ENCODE measurements around the gene NATD1.
"Not testable (repeated sequence)": the region's sequence is repeated elsewhere in the genome, so short reads cannot be mapped to it uniquely, and the experiment has no call there.

NATD1 gene

DNA sequence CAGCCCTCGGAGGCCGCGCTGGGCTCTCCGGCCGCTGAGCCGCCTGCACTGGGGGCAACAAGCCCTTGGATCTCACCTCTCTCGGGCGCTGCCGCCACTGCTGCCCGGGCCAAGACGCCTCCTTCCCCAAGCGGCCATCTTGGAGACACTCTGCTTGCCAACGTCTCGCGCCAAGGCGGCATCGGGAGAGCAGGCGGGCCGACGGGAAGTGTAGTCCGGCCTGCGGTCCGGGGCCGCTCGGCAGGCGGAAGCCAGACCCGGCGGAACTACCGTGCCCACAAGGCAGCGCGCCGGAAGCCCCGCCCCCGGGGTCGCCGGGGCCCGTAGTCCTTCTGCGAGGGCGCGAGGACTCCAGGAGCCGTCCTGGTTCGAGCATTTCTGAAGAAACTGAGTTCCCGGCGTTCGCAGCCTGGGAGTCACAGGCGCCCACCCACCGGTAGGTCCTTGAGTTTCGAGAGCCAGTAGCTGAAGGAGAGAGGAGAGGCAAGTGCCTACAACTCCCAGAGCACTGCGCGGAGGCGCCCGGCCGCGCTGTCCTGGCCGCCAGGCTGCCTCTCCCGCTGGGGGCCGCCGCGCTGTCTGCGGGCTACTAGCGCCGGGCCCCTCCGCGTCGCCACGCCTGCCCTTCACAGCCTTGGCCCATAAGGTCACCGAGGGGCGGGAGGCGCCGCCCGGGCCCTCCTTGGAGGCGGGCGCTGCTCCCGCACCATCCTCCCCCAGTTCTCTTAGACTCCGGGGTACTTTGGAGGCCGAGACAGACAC lies 39.0 kb downstream of the NATD1 start, which contains the start of gene TMEM11:
TMEM11 (minus strand) TSS at position 147 of the 762 bp plus-strand sequence; CDS start at position 138, 9 bp downstream.
- ATAC-seq = peak; percentile 92 to 95

DNA sequence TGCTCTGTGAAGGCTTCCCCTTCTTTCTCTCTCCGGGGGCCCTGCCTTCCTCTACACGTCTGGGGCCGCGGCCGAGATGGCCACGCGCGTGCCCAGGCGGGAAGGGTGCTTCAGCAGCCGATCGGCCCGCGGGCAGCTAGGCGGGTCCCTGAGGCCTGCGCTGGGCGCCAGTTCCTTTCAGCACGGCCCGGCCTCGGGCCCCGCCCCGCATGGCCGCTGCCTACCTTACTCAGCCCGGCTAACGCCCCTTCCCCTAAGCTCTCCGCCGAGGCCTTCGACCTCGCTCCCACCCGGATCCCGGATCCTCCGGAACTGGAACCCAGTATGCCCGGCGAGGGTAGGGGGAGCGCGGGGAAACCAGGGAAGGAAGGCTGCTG lies 39.6 kb downstream of the NATD1 start:
- ATAC-seq = peak; percentile 1

DNA sequence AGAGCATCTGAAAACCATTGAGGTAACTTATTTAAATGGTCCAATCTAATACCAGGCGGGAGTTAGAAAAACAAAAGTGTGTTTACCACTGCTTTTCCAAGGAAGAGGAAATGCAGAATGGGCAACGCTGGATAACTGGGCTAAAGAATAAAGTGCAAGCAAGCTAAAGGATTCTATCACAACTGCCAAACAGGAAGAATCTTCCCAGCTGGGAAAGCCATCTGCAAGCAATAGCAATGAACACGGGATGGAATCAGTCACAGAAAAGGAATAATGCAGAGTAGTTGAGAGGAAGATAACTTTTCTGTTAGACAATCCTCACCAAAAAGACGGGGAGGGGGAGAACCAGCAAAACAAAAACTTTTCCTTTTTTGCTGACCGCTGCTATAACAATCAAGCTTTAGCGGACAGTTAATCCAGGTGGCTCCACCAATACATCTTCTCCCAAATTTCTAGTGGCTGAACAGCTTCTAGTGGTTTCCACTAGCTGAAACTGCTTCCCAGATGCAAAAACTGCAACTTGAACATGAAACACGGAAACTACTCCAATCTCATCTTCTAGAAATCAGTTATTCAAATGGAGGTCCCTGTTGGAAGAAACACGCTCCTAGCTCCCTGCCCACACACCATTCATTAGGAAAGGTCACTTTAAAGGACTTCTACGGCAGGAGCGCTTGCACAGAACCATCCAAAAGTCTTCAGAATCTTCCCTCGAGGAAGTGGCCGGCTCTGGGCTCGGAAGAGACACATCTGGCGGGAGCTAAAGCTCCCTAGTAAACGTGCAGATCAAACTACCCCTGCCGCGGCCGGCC lies 40.2 kb downstream of the NATD1 start:
- ATAC-seq = no peak

DNA sequence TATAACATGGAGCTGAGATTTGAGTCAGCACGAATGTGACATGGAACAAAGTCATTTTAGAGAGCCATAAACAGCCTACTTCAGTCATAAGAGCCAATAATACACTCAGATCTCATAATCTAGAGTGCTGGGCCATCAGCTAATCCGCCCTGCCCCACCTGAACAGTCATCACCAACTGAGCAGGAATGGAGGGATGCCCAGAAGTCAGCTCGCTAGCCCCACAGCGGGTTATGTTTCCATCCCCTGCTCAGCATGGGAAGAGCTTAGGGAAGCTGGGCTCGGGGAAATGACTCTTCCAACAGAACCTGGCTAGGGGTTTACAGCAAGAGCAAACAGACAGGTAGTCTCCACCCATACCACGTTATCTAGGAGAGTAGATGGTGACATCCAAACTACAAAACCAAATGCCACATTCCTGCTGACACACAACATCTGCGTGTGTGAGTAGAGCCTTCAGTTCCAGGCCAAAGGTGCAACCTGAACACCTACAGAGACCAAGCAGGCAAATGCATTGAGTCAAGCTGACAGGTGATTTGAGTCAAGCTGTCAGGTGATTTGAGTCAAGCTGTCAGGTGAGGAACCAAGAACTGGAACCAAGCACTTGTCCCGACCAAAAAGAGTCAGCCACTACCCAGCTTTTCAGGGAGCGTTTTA lies 41.3 kb downstream of the NATD1 start:
- ATAC-seq = no peak

DNA sequence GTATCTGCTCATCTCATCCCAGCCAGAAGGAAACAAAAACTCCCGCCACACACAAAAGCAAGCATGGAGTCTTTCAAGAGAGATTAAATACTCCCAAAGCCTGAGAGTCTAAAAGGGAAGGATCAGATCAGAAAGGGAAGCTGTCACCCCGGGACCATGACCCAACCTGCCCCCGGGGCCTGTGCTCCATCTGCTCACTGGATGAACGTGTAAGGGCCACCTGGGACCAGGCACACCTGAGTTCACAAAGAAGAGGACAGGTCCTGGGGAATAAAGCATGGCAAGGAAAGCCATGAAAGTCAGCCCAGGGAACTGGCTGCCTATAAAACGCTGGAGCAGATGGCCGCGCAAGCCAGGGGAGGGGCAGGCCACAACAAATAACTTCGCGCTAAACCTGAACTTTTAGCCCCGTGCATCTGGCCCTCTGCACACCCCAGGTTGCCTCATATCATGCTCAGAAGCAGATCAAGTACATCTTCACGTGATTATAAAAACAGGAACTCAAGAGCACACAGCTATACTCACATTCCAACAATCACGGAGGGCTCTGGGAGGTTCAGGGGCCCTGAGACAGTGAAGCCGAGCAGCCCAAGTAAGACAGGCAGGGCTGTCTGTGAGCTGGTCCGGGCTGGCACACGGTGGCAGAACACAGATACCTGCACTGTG lies 42.7 kb downstream of the NATD1 start:
- ATAC-seq = no peak

DNA sequence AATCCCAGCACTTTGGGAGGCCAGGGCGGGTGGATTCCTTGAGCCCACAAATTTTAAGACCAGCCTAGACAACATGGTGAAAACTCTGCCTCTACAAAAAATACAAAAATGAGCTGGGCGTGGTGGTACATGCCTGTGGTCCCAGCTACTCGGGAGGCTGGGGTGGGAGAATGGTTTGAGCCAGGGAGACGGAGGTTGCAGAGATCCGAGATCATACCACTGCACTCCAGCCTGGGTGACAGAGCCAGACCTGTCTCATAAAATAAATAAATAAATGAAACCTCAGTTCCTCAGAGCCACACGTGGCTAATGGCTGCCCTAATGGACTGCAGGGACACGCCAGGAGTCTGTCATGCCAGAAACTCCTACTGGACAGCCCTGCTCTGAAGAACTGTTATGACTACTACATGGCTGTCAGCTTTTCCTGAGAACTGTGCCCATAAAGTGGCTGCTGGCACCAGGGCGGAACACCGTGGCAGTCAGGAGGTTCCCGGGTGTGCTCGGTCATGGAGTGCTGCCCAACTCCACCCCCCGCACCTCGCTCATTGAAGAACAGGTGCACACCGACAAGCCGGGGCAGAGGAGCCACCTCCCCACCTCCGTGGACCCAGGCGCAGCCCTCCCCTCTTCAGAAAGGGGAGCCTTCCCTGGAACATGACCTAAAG lies 43.6 kb downstream of the NATD1 start:
- no peak for ATAC-seq

DNA sequence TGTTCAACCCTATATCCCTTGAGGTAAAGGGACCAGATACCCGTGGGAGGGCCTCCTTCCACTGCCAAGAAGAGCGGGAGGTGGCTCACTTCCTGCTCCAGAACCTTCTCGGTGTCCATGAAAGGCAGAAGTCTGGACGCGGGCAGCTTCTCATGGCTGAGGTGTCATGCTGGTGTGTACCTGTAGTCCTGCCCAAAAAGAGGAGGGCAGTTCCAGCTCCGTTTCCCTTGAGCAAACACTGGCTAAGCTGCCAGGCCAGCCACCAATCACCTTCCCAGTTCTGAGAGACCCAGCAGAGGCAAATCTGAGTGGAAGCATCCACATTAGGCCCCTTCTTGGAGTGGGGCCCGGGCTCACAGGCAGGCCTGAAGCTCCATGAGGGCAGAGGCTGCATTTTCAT lies 44.9 kb downstream of the NATD1 start:
- no peak for ATAC-seq

DNA sequence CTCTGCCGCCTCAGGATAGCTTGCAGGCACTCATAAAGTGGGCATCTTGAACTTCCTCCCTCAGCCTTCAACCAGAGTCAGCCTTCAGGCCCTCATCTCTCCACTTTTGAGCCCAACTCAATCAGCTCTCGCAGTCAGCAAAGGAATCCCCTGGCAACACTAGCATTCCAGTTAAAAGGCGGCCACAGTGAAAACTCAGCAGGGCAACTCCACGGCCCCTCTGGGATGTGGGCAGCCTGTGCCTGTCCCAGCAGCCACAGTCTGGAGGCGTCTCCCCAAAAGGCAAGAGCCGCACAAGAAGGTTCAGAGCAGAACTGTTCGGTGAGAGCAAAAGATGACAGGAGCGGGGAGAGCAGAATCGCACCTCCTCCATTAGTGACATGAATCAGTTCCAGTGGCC lies 48.3 kb downstream of the NATD1 start:
- no peak for ATAC-seq

DNA sequence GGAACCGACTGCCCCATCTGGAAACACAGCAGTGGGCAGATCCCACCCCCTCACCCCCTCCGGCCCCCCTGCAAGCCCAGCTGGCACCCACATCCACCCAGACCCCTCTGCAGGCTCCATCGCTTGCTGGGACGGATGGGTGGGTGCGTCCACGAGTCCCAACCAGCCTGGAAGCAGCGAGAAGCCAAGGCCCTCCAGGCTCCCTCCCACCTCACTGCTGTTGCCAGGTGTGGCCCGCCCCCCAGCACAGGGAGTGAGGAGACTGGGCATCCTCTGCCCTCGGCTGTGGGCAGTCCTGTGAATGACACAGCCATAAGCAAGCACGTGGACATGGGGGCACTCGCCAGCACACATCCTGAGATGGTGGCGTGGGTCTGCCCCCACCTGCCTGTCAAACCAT lies 50.7 kb downstream of the NATD1 start:
- ATAC-seq = no peak

DNA sequence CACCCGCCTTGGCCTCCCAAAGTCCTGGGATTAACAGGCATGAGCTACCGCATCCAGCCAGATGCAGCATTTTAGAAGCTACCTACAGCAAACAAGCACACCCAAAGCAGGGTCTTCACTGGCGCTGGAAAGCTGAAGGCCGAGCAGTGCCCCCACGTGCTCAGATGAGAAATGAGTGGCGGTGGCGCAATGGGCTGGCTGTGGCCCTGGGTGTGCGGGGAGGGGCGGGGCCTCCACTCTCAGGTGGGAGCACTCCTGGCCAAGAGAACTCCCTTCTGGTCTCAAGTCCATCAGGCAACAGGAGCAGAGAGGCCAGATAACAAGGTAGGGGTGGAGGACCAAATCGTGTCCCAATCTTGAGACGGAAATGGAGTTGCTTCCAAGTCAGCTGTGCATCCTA lies 51.3 kb downstream of the NATD1 start:
- no peak for ATAC-seq

DNA sequence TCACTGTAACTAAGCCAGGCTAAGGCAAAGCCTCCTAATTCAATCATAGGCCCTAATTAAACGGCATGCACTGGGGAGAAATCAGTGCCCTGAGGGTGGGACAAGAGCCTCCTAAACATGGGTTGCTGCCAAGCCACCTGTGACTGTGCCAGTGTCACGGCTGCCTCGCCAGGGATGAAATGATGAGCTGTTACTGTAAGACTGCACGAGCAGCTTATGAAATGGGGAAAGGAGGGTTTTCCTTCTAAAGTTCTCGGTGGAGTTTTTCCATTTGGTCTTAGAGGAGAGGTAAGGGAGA lies 52.0 kb downstream of the NATD1 start:
- ATAC-seq = no peak

DNA sequence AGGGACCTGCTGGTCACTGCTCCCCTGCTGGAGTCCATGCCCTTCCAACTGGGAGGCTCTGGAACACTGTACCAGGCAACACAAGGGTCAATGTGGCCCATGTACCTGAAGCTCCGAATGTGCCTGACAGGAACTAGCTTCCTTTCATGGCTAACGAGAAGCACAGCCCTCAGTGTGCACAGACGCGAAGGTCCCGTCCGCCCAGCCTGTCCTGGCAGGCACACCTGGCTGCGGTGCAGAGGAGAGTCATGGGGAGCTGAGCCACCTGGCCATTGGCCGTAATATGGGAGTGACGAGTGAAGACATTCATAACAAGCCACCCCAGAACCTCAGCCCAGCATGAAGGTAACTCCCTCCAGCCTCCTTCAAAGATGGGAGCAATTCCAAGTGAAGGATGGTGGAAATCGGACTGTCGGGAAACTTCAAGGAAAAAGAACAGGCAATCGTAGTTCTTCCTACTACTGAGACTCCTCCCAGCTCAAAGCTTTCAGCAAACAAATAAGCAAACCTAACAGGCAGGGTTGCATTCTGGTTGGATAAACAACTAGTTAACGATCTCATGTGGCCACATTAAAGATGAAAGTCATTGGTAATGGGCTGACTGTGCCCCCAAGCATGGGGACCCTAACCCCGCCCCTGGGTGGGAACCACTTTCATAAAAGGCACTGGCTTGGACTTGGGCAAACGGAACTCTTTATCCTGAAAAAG lies 52.5 kb downstream of the NATD1 start:
- no peak for ATAC-seq

DNA sequence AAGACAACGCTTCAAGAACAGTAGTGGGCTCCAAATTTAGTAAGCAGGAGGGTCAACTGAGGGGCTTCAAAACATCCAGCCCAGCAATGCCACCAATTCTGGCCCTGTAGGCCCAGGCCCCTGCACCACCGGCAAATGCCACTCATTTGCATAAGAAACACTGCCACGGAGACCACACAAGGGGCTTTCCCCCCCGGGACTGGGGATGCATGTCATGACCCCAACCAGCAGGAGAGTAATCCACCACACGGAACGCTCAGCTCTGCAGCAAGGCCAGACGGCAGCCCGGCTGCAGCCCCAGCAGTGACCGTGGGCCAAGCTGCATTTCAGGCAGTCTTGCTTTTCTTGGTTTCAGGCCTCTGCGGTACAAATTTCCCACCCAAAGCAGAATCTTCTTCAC lies 53.4 kb downstream of the NATD1 start:
- no peak for ATAC-seq

DNA sequence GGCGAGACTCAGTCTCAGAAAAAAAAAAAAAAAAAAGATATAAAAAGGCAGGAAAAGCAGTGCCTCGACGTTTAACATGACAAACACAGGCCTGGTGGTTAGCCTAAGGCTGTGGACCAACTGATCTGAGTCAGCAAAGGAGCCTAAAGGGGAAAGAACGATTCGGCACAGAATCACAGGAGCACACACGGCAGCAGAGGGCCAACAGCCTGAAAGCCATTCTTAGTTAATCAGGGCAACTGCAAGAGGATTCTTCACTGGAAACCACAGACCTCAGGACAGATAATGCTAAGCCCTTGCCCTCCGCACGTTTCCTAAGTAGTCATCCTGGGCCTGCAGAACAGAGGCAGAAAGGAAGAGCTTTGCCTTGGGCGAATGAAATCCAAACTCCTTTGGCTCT lies 53.9 kb downstream of the NATD1 start:
- ATAC-seq = no peak

DNA sequence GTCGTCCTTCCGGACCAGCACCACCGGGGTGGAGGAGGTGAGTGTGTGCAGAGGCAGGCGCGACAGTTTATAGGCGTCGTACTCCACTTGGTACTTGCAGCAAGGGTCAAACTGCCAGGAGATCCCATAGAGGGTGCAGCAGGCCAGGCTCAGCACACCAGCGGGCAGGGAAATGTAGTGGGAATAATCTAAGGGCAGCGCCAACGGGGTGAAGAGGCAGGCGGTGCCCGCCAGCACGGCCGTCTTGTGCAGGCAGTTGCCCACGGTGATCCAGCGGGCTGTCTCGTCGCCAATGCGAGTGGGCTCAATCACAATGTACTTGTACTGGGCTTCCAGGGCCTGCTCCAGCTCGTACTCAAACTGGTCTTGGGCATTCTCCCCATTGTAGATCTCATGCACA lies 54.8 kb downstream of the NATD1 start:
- no peak for ATAC-seq

DNA sequence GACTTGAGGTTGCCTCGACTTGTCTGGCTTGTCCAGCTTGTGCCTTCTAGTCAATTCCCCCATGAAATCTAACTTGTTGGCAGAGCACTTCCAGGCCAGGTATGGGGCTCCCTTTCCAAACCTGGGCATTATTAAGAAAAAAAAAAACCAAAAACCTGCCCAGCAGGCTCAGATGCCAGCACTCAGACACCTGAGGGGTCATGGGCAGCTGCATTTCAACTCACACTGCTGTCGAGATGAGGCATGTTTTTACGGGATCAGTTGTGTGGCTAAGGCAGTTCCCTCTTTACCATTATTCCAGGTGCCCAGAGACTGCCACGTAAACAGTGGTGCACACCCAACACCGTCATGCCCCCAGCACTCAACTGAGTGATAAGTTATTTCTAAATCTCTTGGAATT lies 57.1 kb downstream of the NATD1 start:
- ATAC-seq = no peak

DNA sequence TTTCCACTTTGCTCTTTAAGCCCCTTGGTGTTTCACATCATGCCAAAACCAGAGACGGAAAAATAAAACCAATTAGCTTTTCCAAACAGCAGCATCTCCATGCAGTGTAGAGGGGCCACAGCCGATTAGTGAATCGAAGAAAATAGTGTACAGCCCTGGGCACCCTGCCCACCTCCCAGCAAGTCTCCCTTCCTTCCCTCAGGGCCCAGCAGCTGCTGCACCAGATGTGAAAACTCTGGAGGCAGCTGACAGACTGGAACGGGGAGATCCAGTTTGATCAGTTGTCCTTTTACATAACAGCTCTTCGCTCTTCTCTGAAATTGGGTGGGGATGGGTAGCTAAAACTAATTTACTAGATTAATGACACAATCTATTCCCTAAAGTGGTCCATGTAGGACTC lies 58.5 kb downstream of the NATD1 start:
- no peak for ATAC-seq

DNA sequence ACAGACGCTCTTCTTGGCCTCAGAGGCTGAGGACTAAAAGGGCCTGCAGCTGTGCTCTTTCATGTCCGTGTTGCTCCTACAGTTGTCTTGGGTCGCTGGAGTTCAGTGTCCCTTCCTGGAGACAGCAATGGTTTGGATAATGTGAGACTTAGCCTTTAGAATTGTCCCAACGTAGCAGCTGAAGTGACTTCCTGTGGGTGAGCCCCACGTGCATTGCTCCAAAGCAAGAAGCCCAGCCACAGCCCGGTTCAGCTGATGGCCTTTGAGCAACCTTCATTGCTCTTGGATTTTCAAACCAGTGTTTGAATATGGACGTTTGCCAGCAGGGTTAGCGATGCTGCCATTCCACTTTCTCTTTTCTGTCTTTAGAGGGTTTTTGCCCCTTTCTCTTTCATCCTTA lies 59.0 kb downstream of the NATD1 start:
- ATAC-seq = no peak

DNA sequence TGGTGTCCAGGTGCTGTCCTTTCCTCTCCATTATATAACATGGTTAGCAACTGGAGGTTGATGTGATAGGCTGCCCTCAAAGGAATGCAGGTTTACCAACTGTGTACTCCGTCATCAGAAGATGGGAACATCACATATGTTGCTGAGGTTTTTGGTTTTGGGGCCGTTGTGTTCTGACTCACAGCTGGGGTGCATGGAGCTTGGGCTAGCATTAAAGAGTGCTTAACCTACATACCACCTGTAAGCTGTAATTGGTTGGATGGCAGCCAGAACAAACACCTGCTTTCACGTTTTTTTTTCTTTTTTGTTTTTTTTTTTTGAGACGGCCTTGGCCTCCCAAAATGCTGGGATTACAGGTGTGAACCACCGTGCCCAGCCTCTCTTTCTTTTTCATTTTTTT lies 60.2 kb downstream of the NATD1 start:
- ATAC-seq = no peak

DNA sequence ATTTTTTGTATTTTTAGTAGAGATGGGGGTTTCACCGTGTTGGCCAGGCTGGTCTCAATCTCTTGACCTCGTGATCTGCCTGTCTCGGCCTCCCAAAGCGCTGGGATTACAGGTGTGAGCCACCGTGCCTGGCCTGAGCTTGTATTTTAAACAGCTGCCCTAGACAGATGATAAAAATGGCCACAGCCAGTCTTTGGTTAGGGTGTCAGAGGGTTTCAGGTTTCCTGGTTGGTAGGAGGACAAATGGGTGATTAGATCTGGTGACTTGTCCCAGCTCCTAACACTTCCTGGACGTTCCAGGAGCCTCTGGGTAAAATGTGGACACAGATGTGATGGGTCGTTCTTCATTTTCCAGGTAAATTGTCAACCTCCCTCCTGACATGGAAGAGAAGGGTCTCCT lies 60.8 kb downstream of the NATD1 start:
- ATAC-seq = not testable (repeated sequence)

DNA sequence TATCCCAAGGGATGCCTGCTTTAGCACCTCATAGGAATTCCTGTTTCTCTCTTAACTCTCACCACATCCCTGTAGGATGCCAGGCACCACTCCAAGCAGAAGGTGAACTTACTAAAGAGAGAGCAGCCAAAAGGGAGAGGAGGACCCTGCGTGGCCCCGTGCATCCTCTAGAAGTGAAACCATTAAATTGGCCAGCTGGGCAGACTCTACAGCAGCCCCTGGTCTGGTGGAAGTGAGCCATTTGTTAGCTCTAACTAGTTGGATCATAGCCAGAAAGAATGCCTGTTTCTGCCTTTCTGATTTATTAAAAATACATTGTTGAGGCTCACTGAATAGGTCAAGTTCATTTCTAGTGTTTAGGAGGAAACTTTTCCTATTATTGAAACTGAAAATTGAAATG lies 61.5 kb downstream of the NATD1 start:
- no peak for ATAC-seq

DNA sequence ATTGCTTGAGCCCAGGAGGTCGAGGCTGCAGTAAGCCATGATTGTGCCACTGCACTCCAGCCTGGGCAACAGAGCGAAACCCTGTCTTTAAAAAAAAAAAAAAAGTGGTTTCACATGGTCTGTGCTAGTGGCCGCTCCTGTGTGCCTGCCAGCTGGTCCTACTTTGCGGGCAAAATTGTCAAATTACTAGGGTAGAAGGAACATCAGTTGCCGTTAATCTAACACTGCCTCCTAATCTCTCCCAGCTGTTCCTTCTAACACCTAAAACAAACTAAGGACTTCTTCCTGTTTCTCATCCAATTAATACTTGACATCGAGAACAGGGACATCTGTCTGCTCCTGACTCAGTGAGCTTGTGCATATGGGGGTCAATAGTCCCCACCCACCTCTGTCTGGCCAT lies 63.1 kb downstream of the NATD1 start:
- no peak for ATAC-seq

Measured in activated CD4-positive, CD25-positive, alpha-beta regulatory T cell treated with anti-CD3 and anti-CD28 coated beads, Interleukin-2, amount 50 U/mL, for 24 hours (primary cell).